DOHH2 (cell line): ENCODE measurements around the gene CRTAC1.

ENCODE experiments used
- EZH2phosphoT487 ChIP-seq: fragments of 200-600 bp; sonication (generic); IDR thresholded peaks from 2 replicates; pipeline ENCODE4 v1.6.1; 2017; ENCODE audit warnings: borderline replicate concordance, mild to moderate bottlenecking, antibody characterized with exemption, low read length, moderate library complexity, mixed read lengths
- TF ChIP-seq, protein P1 (sequence below): fragments of 200-600 bp; sonication (generic); IDR thresholded peaks from one replicate; pipeline ENCODE4 v1.5.1; 2014; ENCODE audit warnings: antibody characterized with exemption, mild to moderate bottlenecking, low read depth, low read length; ENCODE audit not compliant: poor library complexity, severe bottlenecking

DNA sequence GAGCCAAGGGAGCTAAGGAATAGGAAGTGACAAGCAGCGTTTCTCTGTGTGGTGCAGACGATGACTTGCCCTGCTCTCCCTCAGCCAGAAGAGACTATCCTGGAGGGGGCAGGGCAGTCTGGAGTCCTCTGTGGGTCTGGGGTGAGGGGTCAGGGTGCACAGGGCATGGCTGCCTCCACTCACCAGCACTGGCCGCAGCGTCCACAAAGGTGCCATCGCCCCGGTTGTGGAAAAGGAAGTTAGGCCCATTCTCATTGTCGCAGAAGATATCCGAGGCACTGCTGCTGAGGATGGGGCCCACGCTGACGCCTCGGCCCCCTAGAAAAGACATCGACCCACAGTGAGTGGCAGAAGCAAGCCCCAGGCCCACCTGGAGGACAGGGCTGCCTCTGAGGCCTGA, 122.6 kb downstream of the CRTAC1 start:
- TF ChIP-seq, protein P1, sequence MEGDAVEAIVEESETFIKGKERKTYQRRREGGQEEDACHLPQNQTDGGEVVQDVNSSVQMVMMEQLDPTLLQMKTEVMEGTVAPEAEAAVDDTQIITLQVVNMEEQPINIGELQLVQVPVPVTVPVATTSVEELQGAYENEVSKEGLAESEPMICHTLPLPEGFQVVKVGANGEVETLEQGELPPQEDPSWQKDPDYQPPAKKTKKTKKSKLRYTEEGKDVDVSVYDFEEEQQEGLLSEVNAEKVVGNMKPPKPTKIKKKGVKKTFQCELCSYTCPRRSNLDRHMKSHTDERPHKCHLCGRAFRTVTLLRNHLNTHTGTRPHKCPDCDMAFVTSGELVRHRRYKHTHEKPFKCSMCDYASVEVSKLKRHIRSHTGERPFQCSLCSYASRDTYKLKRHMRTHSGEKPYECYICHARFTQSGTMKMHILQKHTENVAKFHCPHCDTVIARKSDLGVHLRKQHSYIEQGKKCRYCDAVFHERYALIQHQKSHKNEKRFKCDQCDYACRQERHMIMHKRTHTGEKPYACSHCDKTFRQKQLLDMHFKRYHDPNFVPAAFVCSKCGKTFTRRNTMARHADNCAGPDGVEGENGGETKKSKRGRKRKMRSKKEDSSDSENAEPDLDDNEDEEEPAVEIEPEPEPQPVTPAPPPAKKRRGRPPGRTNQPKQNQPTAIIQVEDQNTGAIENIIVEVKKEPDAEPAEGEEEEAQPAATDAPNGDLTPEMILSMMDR: no peak
- TF ChIP-seq EZH2phosphoT487: no peak
